ENCODE results near the gene SMTN. TPM values are rescaled to one million over a fixed set of nuclear protein-coding genes. Genes with fewer than 3 reads are reported as not detected.
A peak's percentile ranks its signal among the peaks of the same experiment; 100 is the strongest.
"Not testable (repeated sequence)": the region's sequence is repeated elsewhere in the genome, so short reads cannot be mapped to it uniquely, and the experiment has no call there.

The SMTN gene
- total RNA-seq, 4 donors from 2014 or later: 173 to 294 (median 253) TPM

- peak overlapping the region; percentile 68 to 96 (median 78) for H3K27ac ChIP-seq
- peak; percentile 67 to 73 for DNase-seq (ENCODE audit: low spot score in 2 of 2)
- no peaks in the 10 kb centered on the region for H3K36me3 ChIP-seq
- TF ChIP-seq EP300 (IDR thresholded peaks at IDR 0.05) (peak in 1 of 2 donors; percentile 59), POLR2A (IDR thresholded peaks at IDR 0.05) (no peak)
- TF ChIP-seq, protein P1, sequence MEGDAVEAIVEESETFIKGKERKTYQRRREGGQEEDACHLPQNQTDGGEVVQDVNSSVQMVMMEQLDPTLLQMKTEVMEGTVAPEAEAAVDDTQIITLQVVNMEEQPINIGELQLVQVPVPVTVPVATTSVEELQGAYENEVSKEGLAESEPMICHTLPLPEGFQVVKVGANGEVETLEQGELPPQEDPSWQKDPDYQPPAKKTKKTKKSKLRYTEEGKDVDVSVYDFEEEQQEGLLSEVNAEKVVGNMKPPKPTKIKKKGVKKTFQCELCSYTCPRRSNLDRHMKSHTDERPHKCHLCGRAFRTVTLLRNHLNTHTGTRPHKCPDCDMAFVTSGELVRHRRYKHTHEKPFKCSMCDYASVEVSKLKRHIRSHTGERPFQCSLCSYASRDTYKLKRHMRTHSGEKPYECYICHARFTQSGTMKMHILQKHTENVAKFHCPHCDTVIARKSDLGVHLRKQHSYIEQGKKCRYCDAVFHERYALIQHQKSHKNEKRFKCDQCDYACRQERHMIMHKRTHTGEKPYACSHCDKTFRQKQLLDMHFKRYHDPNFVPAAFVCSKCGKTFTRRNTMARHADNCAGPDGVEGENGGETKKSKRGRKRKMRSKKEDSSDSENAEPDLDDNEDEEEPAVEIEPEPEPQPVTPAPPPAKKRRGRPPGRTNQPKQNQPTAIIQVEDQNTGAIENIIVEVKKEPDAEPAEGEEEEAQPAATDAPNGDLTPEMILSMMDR (IDR thresholded peaks at IDR 0.05): no peak
- no peaks in the 10 kb centered on the region for H3K27me3 ChIP-seq
- H3K9me3 ChIP-seq: no peaks in the 10 kb centered on the region
- H3K4me1 ChIP-seq: peaks cover 0 to 18% (median 10%) of the 10 kb centered on the region in 4 donors
- no peak overlapping the region for H3K4me3 ChIP-seq
- 11 to 24% methylated on average over 11 to 15 of the region's 15 CpGs for WGBS, 2 donors
Measured at GRCh38 chr22:31075961-31076360, 5.2 kb upstream of the SMTN start.

- no peaks in the 10 kb centered on the region for H3K9me3 ChIP-seq
- WGBS, 2 donors: 90 to 96% methylated on average over 6 of the region's 6 CpGs
- H3K27me3 ChIP-seq: no peaks in the 10 kb centered on the region
- DNase-seq (ENCODE audit: low spot score in 2 of 2): no peak
- no peak for TF ChIP-seq POLR2A (IDR thresholded peaks at IDR 0.05)
- TF ChIP-seq EP300 (IDR thresholded peaks at IDR 0.05): no peak
- TF ChIP-seq, protein P1 (IDR thresholded peaks at IDR 0.05): no peak
- no peak overlapping the region for H3K4me3 ChIP-seq
- peak overlapping the region in 1 of 4 donors; percentile 19 for H3K27ac ChIP-seq
- H3K4me1 ChIP-seq: peaks cover 0 to 28% (median 17%) of the 10 kb centered on the region in 4 donors
- H3K36me3 ChIP-seq: no peaks in the 10 kb centered on the region
Measured at GRCh38 chr22:31077681-31078080, 3.4 kb upstream of the SMTN start.

DNA sequence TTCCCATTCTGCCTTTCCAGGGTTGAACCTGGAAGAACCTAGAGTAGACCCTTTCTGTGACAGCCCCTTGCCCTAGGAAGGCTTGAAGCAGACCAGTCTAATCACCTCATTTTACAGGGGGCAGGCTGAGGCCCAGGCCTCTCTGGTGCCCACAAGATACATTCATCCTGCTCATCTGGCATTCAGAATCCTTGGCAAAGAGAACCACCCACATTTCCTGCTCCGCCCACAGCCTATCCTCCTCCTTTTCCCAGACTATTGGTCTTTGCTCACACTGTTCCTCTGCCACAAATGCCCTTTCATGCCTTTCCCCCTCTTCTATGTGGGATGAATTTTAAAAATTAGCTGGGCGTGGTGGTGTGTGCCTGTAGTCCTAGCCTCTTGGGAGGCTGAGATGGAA, 2.7 kb upstream of the SMTN start:
- H3K4me3 ChIP-seq; H3K27me3 ChIP-seq; DNase-seq (ENCODE audit: low spot score in 2 of 2); H3K9me3 ChIP-seq; H3K36me3 ChIP-seq: not testable (repeated sequence)
- 78% methylated on average over 2 of the region's 2 CpGs for WGBS, 2 donors
- Histone ChIP-seq H3K4me1 (peaks cover 0 to 35% (median 24%) of the 10 kb centered on the region in 4 donors), H3K27ac (peak overlapping the region in 2 of 4 donors; percentile 15 to 49)

GRCh38 chr22:31079095-31079642, 1.9 kb upstream of the SMTN start:
- WGBS, 2 donors: 87 to 88% methylated on average over 12 of the region's 12 CpGs
- TF ChIP-seq POLR2A (IDR thresholded peaks at IDR 0.05) (no peak), EP300 (IDR thresholded peaks at IDR 0.05) (no peak)
- TF ChIP-seq, protein P1 (IDR thresholded peaks at IDR 0.05): no peak
- DNase-seq (ENCODE audit: low spot score in 2 of 2): no peak
- Histone ChIP-seq H3K4me1 (peaks cover 0 to 43% (median 32%) of the 10 kb centered on the region in 4 donors), H3K27ac (peak overlapping the region in 3 of 4 donors; percentile 15 to 97 (median 18)), H3K4me3 (no peak overlapping the region), H3K9me3 (no peaks in the 10 kb centered on the region), H3K27me3 (no peaks in the 10 kb centered on the region), H3K36me3 (no peaks in the 10 kb centered on the region)

DNA sequence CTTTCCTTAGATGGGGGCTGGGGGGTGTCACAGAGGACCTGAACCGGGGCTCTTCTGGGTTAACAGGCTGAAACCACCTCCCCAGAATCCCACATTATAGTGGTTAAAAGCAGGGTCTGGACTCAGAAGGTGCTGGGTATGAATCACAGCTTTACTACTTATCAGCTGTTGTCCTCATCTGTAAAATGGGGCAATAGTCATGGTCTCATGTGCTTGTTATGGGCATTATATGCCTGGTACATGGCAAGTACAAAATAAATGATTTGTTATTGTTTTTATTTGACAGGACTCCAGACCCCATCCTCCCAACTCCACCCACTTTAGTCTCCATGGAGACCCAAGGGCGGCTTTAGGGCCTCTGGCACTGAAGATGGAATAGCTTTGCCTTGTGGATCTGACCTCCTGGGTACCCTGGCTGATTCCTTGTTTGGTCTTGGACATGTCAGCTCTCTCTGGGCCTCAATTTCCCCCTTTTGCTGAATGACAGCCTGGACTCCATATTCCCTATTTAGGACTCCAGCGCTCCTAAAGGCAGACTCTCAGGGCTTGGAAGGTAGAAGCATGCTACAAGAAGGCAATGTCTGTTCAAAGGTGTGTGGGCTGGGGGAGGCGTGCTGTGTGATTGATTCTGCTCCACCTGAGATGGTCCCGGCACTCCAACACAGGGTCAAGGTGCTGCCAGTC, 812 bp upstream of the SMTN start:
- WGBS, 2 donors: 20 to 28% methylated on average over 5 of the region's 5 CpGs
- no peak for TF ChIP-seq POLR2A (IDR thresholded peaks at IDR 0.05)
- TF ChIP-seq, protein P1 (IDR thresholded peaks at IDR 0.05): no peak
- TF ChIP-seq EP300 (IDR thresholded peaks at IDR 0.05): no peak

More for the DNA sequence above, 812 bp upstream of the SMTN start:
- H3K27ac ChIP-seq: peak overlapping the region; percentile 89 to 99 (median 98)
- no peaks in the 10 kb centered on the region for H3K36me3 ChIP-seq
- DNase-seq (ENCODE audit: low spot score in 2 of 2): no peak
- H3K4me3 ChIP-seq: peak overlapping the region; percentile 62 to 80 (median 69)
- no peaks in the 10 kb centered on the region for H3K9me3 ChIP-seq
- H3K4me1 ChIP-seq: peaks cover 0 to 48% (median 34%) of the 10 kb centered on the region in 4 donors
- no peaks in the 10 kb centered on the region for H3K27me3 ChIP-seq

All from tibial nerve (tissue), 4 donors.